GM21786 (cell line): ENCODE data around the gene STIMATE.

Experiments
- ATAC-seq: cut with Tn5 transposase; IDR thresholded peaks from one replicate; pipeline ENCODE4 v1.9.1; 2021; ENCODE audit not compliant: unreplicated experiment

Gene STIMATE

DNA sequence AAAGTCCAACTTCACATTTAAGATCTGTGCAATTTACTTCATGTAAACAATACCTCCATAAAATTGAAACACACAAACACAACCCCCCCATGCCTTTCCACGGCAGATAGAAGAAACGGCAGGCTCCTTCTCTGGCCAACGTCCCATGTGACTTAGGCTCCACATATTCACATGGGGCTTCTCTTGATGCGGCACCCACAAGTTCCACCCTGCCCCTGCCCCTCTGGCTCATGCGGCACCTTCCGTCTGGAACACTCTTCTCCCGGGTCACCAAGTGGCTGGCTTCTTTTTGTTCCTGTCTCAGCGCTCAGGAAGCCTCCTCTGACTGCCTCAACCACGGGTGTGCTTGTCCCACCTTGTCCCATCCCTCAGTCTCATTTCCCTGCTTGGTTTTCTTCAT, 25.6 kb downstream of the STIMATE start:
- no peak for ATAC-seq

GRCh38 chr3:52870471-52870870, 26.9 kb downstream of the STIMATE start:
- no peak for ATAC-seq

GRCh38 chr3:52866427-52866826, 30.9 kb downstream of the STIMATE start:
- ATAC-seq = no peak

DNA sequence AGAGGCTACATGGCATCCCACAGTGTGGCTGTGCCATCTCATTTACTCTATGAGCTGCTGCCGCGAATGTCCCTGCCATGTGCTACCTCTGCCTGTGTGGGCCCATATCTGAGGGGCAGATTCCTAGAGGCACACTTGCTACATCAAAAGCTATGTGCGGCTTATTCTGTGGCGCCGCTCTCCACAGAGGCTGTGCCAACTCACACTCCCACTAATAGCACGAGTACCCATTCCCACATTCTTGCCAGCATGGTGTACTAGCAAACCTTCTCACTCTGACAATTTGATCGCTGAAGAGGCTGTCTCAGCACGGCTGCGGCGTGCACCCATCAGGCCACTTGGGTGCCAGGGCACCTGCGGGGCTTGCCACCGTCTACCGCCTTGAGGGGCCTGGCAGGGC, 31.4 kb downstream of the STIMATE start:
- ATAC-seq = no peak

DNA sequence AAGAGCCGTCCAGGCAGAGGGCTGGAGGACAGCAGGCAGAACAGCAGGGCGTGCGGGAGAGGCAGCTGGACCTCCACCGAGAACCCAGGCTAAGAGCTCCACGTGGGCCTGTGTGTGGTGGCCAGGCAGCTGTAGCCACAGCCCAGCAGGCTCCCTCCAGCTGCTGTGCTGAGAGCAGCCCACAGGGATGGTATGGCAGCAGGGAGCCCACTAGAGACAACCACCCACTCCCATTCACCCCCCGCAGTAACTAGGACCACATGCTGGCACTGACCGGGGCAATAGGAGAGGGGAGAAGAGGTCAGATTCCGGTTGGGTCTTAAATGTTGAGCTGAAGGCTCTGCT, 37.0 kb downstream of the STIMATE start:
- ATAC-seq = no peak

DNA sequence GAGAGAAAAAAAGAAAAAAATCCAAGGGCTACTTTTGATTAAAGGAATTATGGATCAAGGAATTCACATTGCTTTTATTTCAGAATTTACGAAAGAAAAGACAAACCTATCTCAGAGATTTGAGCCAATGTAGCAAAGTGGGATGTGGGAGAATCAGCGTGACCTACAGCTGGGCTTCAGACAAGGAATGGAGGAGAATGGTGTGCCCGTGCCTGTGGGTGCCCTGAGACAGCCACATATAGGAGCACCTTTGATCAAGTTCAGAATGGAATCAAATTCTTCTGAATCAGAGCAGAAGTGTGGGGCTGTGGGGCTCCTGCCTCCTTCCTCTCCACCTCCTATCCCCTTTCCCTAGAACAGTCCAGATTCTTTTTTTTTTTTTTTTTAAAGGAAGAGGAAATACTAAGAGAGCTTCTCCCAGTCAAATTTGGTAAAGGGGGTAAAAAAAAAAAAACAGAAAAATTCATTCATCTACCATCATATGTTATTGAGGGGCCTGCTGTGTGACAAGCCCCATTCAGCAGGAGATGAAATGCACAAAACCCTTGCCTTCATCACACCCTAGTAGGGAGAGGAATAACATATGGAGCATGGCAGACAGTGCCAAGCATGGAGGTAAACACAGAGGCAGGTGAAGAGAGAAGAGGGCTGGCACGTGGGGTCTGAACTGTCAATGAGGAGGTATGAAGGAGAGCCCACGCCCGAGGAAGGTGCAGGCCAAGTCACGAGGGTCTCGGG, 37.5 kb downstream of the STIMATE start:
- no peak for ATAC-seq

DNA sequence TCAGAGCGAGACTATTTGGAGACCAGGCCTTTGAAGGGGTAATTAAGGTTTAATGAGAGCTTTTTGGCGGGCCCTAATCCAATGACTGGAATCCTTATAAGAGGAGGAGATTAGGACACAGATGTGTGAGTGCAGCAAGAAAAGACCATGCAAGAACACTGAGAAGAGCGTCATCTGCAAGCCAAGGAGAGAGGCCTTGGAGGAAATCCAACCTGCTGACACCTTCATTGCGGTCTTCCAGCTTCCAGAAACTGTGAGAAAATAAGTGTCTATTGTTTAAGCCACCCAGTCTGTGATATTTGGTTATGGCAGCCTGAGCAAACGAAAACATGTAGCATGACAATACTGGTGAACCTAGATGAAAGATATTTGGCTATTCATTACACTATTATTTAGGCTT, 39.5 kb downstream of the STIMATE start:
- ATAC-seq = no peak

- ATAC-seq = no peak
Observed at GRCh38 chr3:52857133-52857532, 40.2 kb downstream of the STIMATE start.

DNA sequence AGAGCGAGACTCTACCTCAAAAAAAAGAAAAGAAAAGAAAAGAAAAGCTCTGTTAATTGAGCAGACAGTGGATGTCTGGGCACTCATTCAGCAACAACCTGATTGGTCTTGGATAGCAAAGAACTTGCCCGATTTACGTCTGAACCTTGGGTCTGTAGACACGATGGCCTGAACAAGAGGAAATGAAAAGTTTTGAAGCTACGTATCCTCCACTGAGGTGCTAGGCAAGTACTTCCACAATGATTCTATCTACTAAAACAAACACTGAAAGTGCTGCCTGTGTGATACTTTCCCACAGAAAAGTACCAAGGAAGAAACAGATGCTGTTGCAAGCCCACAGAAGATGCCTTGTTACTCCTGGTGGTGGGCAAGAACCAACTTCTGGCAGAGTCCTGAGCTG, 40.7 kb downstream of the STIMATE start:
- peak; percentile 80 for ATAC-seq

GRCh38 chr3:52854013-52854412, 43.3 kb downstream of the STIMATE start:
- no peak for ATAC-seq

- no peak for ATAC-seq
Observed at GRCh38 chr3:52852419-52852818, 44.9 kb downstream of the STIMATE start.

- no peak for ATAC-seq
Observed at GRCh38 chr3:52851348-52851747, 46.0 kb downstream of the STIMATE start.

DNA sequence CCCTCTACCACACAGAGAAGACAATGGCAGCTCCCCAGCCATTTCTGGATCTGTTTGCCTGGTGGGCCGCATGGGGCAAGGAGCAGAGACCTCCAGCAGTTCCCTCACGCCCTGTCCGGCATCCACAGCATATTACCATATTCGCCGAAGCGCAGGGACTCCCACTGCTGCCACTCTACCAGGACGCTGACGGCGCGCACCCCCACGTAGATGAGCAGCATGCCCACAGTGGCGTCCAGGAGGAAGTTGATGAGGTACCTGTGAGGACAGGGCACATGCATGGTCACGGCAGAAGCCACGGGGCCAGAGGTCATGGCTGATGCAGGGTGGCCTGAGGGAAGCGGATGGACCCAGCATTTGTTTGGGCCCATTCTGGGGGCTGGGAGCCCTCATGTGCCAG, 47.7 kb downstream of the STIMATE start:
- no peak for ATAC-seq

GRCh38 chr3:52848617-52849016, 48.7 kb downstream of the STIMATE start:
- ATAC-seq = no peak

DNA sequence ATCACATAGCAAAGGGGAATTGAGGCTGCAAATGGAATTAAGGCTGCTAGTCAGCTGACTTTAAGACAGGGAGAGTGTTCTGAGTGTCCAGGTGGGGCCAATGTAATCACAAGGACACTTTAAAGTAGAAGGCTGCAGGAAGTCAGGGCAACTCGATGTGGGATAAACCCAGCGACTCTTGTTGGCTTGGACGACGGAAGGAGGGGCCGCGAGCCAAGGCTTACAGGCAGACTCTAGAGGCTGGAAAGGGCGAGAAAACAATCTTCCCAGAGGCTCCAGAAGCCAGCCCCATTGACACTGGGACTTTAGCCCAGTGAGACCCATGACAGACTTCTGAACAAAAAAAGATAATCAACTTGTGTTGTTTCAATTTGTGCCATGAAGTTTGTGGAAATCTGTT, 49.6 kb downstream of the STIMATE start:
- no peak for ATAC-seq

- ATAC-seq = no peak
Observed at GRCh38 chr3:52847241-52847640, 50.1 kb downstream of the STIMATE start.

DNA sequence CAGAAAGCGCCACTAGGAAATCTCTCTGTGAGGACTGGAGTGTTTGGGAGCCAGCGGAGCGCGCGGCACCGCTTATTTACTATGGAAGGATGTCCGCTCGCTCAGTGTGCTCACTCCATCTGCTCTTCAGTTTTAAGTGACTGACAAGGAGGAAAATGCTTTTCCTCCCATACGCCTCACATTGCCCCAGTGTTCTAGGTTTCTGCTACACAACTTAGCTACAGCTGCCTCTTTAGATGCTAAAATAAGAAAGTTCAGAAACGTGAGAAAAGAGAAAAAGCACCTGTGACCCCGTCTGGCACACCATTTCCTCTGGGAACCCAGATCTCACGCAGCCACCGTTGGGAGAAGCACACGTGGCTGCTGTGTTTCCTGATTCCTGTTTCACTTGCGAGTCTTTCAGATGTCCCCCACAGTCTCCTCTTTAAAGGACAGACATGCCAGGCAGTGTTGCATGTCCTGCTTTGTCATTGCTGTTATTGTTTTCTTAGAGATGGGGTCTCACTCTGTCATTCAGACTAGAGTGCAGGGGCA, 50.8 kb downstream of the STIMATE start:
- ATAC-seq = no peak

DNA sequence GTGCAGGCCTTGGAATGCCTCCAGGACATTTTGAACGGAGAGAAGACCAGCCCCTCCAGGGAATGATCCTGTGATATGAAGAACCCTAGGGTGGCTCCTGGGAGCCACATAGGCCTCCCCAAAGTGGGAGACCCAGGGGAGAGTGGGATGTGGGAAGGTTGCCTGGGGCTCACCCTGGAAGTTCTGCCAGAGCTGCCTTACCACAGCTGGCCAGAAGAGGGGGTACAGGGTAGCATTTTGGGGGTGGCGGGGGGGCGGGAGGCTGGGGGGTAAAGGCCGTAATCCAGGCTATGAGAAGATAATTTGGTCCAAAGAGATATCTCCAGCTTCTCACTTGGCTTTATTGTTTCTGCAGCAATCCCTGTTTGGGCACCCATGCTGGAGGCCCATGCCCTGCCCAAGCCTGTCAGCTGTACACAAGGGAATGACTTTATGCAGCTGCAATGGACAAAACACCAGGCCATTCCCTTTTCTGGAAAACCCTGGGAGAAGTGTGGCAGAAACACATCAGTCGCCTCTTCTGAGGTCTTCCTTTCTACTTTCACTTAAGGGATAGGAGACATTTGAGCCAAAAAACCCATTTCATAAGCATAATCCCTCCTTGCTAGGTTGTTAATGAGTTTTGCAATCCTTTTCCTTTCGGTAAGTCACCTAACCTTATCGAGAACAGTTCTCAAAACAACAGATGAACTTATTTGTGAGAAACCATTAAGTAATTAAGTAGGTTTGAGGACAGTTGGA, 51.5 kb downstream of the STIMATE start:
- ATAC-seq = no peak

- ATAC-seq = no peak
Observed at GRCh38 chr3:52845157-52845556, 52.2 kb downstream of the STIMATE start.

DNA sequence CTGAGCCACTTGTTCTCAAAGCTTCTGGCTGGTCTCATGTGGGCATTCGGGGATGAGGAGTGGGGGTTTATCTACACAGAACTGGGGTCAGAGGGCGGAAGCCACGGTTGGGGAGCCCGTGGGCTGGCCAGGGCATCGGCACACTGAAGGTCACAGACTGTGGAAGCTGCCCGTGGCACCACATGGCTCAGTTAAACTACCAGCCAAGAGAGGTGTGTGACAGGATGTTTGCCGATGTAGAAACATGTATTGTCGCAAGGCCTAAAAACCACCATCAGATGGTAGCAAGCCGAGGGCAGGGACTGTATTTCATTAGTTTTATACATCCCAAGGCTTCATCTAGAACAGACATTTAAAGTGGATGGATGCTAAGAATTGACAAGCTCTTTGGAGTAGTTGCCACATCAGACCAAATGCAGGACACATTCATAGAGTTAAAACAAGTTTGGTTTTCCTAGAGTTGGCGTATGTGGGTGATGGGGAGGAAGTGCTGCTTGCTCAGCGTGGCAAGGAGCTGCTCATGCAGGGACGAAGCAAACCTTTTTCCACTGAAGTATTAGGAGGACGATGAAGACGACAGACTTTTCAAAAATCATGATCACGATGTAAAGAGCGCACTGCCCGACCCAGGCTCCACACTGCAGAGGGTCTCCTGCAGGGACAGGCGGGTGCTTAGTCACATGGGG, 52.9 kb downstream of the STIMATE start:
- no peak for ATAC-seq

DNA sequence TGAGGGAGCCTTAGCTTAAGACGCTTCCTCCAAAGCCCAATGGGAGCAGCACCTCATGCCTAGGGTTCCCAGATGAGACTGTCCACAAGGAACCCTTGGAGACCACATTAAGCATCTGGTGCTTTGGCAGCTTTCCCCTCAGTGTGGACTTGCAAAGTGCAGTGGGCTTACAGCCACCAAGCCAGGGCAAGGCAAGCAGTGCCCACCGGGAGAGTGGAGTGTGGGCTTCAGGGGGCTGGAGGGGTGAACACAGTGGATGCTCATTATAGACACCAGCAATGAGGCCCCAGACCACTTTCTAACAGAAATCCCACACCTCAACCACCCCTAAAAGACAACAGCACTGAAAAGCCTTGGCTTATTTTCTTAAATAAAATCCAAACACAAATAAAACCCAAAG, 53.5 kb downstream of the STIMATE start:
- no peak for ATAC-seq
